ENCODE measurements around the gene FAAP20.

Gene FAAP20

DNA sequence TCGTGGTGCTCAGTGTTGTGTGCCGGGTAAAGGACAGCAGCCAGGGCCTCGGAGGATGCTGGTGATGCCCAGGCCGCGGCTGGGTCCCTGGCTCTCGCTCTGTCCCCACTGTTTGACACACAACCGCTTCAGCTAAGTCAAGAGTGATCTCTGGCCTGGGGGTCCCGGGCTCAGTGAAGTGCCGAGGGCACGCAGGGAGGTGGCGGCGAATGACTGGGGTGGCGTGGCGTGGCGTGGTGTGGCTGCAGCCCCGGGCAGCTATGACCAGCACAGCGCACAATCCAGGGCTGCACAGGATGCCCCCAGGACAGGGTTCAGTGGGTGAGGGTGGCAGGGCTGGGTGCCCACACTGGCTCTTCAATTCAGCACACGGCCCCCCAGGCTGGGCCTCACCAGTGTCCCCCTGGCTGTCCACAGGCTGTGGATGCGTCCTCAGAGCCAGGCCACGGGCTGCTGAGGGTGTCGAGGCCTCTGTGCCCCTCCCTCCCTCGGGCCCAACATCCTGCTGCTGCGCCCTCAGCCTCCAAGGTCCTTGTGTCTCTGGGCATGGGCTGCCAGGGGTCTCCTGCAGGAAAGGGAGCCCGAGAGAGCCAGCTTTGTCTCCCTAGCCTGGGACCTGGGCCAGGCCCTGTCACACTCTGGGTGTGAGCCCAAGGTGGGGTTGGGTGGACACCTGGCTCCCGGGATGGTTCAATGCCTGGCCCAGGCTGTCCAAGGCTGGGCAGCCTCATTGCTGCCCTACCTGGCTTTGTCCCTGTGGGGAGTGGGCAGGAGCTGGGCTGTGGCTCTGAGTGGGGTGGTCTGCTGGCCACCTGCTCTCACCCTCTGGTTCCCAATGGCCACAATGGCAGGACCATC is 21.6 kb upstream of the FAAP20 start:
- Histone ChIP-seq H3K27ac (ENCODE audit: low read length) (no peak overlapping the region), H3K36me3 (replicated peaks; ENCODE audit: insufficient read depth, low read length) (no peaks in the 10 kb centered on the region), H3K27me3 (replicated peaks; ENCODE audit: insufficient read depth, low read length) (peaks cover 80% of the 10 kb centered on the region), H3K4me1 (ENCODE audit: low read length) (no peaks in the 10 kb centered on the region), H3F3A (ENCODE audit: insufficient read depth, low read length) (no peaks in the 10 kb centered on the region), H2AFZ (ENCODE audit: low read length) (no peak overlapping the region), H3K9me2 (replicated peaks; ENCODE audit: insufficient read depth, low read length) (no peaks in the 10 kb centered on the region), H3K79me2 (ENCODE audit: low read length) (no peaks in the 10 kb centered on the region), H4K20me1 (ENCODE audit: insufficient read depth, low read length) (no peaks in the 10 kb centered on the region), H3K9me3 (replicated peaks; ENCODE audit: insufficient read depth, low read length) (no peaks in the 10 kb centered on the region), H3K4me2 (ENCODE audit: low read depth, low read length) (no peak overlapping the region), H3K4me3 (ENCODE audit: low read length) (no peak overlapping the region), H3K9ac (ENCODE audit: low read length) (no peak overlapping the region)
- TF ChIP-seq, protein P1, sequence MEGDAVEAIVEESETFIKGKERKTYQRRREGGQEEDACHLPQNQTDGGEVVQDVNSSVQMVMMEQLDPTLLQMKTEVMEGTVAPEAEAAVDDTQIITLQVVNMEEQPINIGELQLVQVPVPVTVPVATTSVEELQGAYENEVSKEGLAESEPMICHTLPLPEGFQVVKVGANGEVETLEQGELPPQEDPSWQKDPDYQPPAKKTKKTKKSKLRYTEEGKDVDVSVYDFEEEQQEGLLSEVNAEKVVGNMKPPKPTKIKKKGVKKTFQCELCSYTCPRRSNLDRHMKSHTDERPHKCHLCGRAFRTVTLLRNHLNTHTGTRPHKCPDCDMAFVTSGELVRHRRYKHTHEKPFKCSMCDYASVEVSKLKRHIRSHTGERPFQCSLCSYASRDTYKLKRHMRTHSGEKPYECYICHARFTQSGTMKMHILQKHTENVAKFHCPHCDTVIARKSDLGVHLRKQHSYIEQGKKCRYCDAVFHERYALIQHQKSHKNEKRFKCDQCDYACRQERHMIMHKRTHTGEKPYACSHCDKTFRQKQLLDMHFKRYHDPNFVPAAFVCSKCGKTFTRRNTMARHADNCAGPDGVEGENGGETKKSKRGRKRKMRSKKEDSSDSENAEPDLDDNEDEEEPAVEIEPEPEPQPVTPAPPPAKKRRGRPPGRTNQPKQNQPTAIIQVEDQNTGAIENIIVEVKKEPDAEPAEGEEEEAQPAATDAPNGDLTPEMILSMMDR (IDR thresholded peaks at IDR 0.05; ENCODE audit: low read length): no peak
- TF ChIP-seq EZH2phosphoT487 (IDR thresholded peaks at IDR 0.05; ENCODE audit: low read length) (no peak), EZH2 (optimal IDR thresholded peaks at IDR 0.05; ENCODE audit: low read depth, low read length) (no peak)
- DNase-seq: no peak

DNA sequence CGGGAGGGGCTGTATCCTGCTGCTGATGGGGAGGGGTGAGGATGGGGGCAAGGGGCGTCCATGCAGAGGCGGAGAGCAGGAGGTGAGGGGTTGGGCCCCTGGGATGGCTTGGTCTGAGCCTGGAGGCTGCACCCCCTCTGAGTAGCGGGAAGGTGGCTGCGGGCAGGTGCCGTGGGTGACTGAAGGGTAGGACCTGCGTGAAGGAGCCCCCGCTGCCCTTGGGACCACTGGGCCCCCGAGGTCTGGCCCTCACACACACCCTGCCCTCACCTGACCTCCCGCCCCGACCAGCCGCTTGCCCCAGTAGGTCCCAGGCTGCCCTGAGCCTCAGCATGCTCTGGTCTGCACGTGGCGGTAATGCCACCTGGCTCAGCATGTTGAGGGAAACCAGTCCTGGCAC is 20.8 kb upstream of the FAAP20 start:
- no peaks in the 10 kb centered on the region for H3K4me1 ChIP-seq (ENCODE audit: low read length)
- H3K27me3 ChIP-seq (replicated peaks; ENCODE audit: insufficient read depth, low read length): peaks cover 79% of the 10 kb centered on the region
- no peak overlapping the region for H3K27ac ChIP-seq (ENCODE audit: low read length)
- no peaks in the 10 kb centered on the region for H3K9me3 ChIP-seq (replicated peaks; ENCODE audit: insufficient read depth, low read length)
- H3K4me2 ChIP-seq (ENCODE audit: low read depth, low read length): no peak overlapping the region
- DNase-seq: no peak
- TF ChIP-seq EZH2 (optimal IDR thresholded peaks at IDR 0.05; ENCODE audit: low read depth, low read length) (no peak), EZH2phosphoT487 (IDR thresholded peaks at IDR 0.05; ENCODE audit: low read length) (no peak)
- TF ChIP-seq, protein P1 (IDR thresholded peaks at IDR 0.05; ENCODE audit: low read length): no peak
- no peaks in the 10 kb centered on the region for H3K79me2 ChIP-seq (ENCODE audit: low read length)
- H3F3A ChIP-seq (ENCODE audit: insufficient read depth, low read length): no peaks in the 10 kb centered on the region
- no peaks in the 10 kb centered on the region for H4K20me1 ChIP-seq (ENCODE audit: insufficient read depth, low read length)
- H3K4me3 ChIP-seq (ENCODE audit: low read length): no peak overlapping the region
- no peak overlapping the region for H2AFZ ChIP-seq (ENCODE audit: low read length)
- H3K9ac ChIP-seq (ENCODE audit: low read length): no peak overlapping the region
- no peaks in the 10 kb centered on the region for H3K36me3 ChIP-seq (replicated peaks; ENCODE audit: insufficient read depth, low read length)
- no peaks in the 10 kb centered on the region for H3K9me2 ChIP-seq (replicated peaks; ENCODE audit: insufficient read depth, low read length)

DNA sequence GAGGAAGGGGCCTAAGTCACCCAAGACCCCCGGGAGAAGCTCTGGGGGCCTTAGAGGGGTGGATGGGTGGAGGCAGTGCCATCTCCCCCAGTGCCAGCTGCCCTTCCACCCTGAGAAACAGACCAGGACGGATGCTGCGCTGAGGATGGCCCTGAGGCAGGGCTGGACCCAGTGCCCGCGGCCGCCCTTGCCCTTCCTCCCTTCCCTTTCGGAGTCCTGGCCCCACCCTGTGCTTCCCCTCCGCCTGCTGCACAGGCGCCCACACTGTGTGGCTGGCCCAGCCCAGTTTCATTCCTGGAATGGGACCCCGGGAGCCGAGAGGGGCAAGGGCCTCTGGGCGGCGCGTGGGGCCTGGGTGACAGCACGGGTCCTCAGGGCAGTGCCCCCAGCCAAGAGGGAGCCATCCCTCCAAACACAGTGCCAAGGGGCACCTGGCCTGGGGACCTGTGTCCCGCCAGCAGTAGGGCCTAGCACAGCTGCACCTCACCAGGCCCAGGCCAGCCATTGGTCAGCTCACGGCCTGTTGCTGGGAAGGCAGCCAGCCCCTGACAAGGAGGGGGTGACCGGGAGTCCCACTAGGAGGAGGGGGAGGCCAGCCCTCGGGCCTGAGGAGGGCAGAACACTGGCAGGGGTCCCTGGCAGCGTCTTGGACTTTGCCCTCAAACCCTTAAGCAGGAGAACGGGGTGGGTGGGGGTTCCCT is 20.1 kb upstream of the FAAP20 start:
- H3K9me2 ChIP-seq (replicated peaks; ENCODE audit: insufficient read depth, low read length): no peaks in the 10 kb centered on the region
- H3K27ac ChIP-seq (ENCODE audit: low read length): no peak overlapping the region
- H4K20me1 ChIP-seq (ENCODE audit: insufficient read depth, low read length): no peaks in the 10 kb centered on the region
- H3K36me3 ChIP-seq (replicated peaks; ENCODE audit: insufficient read depth, low read length): no peaks in the 10 kb centered on the region
- no peaks in the 10 kb centered on the region for H3F3A ChIP-seq (ENCODE audit: insufficient read depth, low read length)
- H3K79me2 ChIP-seq (ENCODE audit: low read length): no peaks in the 10 kb centered on the region
- no peaks in the 10 kb centered on the region for H3K9me3 ChIP-seq (replicated peaks; ENCODE audit: insufficient read depth, low read length)
- no peak overlapping the region for H3K4me3 ChIP-seq (ENCODE audit: low read length)
- TF ChIP-seq, protein P1 (IDR thresholded peaks at IDR 0.05; ENCODE audit: low read length): no peak
- no peak for TF ChIP-seq EZH2phosphoT487 (IDR thresholded peaks at IDR 0.05; ENCODE audit: low read length)
- TF ChIP-seq EZH2 (optimal IDR thresholded peaks at IDR 0.05; ENCODE audit: low read depth, low read length): no peak
- H3K27me3 ChIP-seq (replicated peaks; ENCODE audit: insufficient read depth, low read length): peaks cover 84% of the 10 kb centered on the region
- no peak overlapping the region for H3K4me2 ChIP-seq (ENCODE audit: low read depth, low read length)
- H2AFZ ChIP-seq (ENCODE audit: low read length): no peak overlapping the region
- peaks cover 6% of the 10 kb centered on the region; the same call in 1 of the 2 replicates for H3K4me1 ChIP-seq (ENCODE audit: low read length)
- DNase-seq: no peak
- no peak overlapping the region for H3K9ac ChIP-seq (ENCODE audit: low read length)
